Measurements from ENCODE around the gene SORCS1. TPM values are rescaled to one million over a fixed set of nuclear protein-coding genes. Genes with fewer than 3 reads are reported as not detected.

SORCS1 gene
- total and polyA plus RNA-seq, 2 experiments from 2014 or later = 2.9 to 8.9 TPM

- DNase-seq (ENCODE audit: low spot score) (no peak), ATAC-seq (no peak)
- no peak for TF ChIP-seq JUNB (IDR thresholded peaks at IDR 0.05; ENCODE audit: unreplicated experiment)
- TF ChIP-seq NANOG (IDR thresholded peaks at IDR 0.05; ENCODE audit: borderline replicate concordance) = no peak
- TF ChIP-seq STAT1 (IDR thresholded peaks at IDR 0.05; ENCODE audit: unreplicated experiment) = no peak
- no peak for TF ChIP-seq ZNF331 (CRISPR knock-in tag; IDR thresholded peaks at IDR 0.05; ENCODE audit: low read depth)
- TF ChIP-seq, protein P1, sequence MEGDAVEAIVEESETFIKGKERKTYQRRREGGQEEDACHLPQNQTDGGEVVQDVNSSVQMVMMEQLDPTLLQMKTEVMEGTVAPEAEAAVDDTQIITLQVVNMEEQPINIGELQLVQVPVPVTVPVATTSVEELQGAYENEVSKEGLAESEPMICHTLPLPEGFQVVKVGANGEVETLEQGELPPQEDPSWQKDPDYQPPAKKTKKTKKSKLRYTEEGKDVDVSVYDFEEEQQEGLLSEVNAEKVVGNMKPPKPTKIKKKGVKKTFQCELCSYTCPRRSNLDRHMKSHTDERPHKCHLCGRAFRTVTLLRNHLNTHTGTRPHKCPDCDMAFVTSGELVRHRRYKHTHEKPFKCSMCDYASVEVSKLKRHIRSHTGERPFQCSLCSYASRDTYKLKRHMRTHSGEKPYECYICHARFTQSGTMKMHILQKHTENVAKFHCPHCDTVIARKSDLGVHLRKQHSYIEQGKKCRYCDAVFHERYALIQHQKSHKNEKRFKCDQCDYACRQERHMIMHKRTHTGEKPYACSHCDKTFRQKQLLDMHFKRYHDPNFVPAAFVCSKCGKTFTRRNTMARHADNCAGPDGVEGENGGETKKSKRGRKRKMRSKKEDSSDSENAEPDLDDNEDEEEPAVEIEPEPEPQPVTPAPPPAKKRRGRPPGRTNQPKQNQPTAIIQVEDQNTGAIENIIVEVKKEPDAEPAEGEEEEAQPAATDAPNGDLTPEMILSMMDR (conservative IDR thresholded peaks at IDR 0.05; ENCODE audit: low read depth in 2 of 2) = no peak
- TF ChIP-seq EZH2 (IDR thresholded peaks at IDR 0.05; ENCODE audit: low read depth, unreplicated experiment) = no peak
- TF ChIP-seq, protein P2, sequence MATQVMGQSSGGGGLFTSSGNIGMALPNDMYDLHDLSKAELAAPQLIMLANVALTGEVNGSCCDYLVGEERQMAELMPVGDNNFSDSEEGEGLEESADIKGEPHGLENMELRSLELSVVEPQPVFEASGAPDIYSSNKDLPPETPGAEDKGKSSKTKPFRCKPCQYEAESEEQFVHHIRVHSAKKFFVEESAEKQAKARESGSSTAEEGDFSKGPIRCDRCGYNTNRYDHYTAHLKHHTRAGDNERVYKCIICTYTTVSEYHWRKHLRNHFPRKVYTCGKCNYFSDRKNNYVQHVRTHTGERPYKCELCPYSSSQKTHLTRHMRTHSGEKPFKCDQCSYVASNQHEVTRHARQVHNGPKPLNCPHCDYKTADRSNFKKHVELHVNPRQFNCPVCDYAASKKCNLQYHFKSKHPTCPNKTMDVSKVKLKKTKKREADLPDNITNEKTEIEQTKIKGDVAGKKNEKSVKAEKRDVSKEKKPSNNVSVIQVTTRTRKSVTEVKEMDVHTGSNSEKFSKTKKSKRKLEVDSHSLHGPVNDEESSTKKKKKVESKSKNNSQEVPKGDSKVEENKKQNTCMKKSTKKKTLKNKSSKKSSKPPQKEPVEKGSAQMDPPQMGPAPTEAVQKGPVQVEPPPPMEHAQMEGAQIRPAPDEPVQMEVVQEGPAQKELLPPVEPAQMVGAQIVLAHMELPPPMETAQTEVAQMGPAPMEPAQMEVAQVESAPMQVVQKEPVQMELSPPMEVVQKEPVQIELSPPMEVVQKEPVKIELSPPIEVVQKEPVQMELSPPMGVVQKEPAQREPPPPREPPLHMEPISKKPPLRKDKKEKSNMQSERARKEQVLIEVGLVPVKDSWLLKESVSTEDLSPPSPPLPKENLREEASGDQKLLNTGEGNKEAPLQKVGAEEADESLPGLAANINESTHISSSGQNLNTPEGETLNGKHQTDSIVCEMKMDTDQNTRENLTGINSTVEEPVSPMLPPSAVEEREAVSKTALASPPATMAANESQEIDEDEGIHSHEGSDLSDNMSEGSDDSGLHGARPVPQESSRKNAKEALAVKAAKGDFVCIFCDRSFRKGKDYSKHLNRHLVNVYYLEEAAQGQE (IDR thresholded peaks at IDR 0.05; ENCODE audit: unreplicated experiment) = no peak
- TF ChIP-seq, protein P3, sequence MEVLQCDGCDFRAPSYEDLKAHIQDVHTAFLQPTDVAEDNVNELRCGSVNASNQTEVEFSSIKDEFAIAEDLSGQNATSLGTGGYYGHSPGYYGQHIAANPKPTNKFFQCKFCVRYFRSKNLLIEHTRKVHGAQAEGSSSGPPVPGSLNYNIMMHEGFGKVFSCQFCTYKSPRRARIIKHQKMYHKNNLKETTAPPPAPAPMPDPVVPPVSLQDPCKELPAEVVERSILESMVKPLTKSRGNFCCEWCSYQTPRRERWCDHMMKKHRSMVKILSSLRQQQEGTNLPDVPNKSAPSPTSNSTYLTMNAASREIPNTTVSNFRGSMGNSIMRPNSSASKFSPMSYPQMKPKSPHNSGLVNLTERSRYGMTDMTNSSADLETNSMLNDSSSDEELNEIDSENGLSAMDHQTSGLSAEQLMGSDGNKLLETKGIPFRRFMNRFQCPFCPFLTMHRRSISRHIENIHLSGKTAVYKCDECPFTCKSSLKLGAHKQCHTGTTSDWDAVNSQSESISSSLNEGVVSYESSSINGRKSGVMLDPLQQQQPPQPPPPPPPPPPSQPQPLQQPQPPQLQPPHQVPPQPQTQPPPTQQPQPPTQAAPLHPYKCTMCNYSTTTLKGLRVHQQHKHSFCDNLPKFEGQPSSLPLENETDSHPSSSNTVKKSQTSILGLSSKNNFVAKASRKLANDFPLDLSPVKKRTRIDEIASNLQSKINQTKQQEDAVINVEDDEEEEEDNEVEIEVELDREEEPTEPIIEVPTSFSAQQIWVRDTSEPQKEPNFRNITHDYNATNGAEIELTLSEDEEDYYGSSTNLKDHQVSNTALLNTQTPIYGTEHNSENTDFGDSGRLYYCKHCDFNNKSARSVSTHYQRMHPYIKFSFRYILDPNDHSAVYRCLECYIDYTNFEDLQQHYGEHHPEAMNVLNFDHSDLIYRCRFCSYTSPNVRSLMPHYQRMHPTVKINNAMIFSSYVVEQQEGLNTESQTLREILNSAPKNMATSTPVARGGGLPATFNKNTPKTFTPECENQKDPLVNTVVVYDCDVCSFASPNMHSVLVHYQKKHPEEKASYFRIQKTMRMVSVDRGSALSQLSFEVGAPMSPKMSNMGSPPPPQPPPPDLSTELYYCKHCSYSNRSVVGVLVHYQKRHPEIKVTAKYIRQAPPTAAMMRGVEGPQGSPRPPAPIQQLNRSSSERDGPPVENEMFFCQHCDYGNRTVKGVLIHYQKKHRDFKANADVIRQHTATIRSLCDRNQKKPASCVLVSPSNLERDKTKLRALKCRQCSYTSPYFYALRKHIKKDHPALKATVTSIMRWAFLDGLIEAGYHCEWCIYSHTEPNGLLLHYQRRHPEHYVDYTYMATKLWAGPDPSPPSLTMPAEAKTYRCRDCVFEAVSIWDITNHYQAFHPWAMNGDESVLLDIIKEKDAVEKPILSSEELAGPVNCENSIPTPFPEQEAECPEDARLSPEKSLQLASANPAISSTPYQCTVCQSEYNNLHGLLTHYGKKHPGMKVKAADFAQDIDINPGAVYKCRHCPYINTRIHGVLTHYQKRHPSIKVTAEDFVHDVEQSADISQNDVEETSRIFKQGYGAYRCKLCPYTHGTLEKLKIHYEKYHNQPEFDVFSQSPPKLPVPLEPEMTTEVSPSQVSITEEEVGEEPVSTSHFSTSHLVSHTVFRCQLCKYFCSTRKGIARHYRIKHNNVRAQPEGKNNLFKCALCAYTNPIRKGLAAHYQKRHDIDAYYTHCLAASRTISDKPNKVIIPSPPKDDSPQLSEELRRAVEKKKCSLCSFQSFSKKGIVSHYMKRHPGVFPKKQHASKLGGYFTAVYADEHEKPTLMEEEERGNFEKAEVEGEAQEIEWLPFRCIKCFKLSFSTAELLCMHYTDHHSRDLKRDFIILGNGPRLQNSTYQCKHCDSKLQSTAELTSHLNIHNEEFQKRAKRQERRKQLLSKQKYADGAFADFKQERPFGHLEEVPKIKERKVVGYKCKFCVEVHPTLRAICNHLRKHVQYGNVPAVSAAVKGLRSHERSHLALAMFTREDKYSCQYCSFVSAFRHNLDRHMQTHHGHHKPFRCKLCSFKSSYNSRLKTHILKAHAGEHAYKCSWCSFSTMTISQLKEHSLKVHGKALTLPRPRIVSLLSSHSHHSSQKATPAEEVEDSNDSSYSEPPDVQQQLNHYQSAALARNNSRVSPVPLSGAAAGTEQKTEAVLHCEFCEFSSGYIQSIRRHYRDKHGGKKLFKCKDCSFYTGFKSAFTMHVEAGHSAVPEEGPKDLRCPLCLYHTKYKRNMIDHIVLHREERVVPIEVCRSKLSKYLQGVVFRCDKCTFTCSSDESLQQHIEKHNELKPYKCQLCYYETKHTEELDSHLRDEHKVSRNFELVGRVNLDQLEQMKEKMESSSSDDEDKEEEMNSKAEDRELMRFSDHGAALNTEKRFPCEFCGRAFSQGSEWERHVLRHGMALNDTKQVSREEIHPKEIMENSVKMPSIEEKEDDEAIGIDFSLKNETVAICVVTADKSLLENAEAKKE (CRISPR knock-in tag; IDR thresholded peaks at IDR 0.05) = no peak
- TF ChIP-seq ETS1 (IDR thresholded peaks at IDR 0.05) = no peak
- TF ChIP-seq POLR2AphosphoS5 (IDR thresholded peaks at IDR 0.05; ENCODE audit: low read depth) = no peak
- Histone ChIP-seq H3K4me3 (no peak overlapping the region), H3K27me3 (ENCODE audit: insufficient read depth) (no peaks in the 10 kb centered on the region), H3K27ac (ENCODE audit: low read depth) (no peak overlapping the region), H3K4me2 (no peak overlapping the region), H3K4me1 (ENCODE audit: insufficient read depth) (peaks cover 15% of the 10 kb centered on the region), H2AFZ (no peak overlapping the region), H3K36me3 (ENCODE audit: insufficient read depth) (no peaks in the 10 kb centered on the region), H3F3A (replicated peaks; ENCODE audit: low read depth) (no peaks in the 10 kb centered on the region), H3K9me2 (ENCODE audit: insufficient read depth) (no peaks in the 10 kb centered on the region), H4K20me1 (replicated peaks; ENCODE audit: insufficient read depth) (no peaks in the 10 kb centered on the region), H3K79me2 (replicated peaks; ENCODE audit: insufficient read depth) (no peaks in the 10 kb centered on the region)
- Mint-ChIP-seq H3K36me3 (ENCODE audit: low read depth) (no peaks in the 10 kb centered on the region), H3K4me1 (peaks cover 19% of the 10 kb centered on the region), H3K27me3 (ENCODE audit: insufficient read depth, low read depth, poor library complexity) (no peaks in the 10 kb centered on the region), H3K4me3 (no peak overlapping the region), H3K9me3 (no peaks in the 10 kb centered on the region), H3K27ac (no peak overlapping the region)
These were observed 588.0 kb downstream of the SORCS1 start for GRCh38 chr10:106576534-106576933.

All from GM23338 (cell line).